K562 (cell line): ENCODE data around the gene SHB. TPM values are rescaled to one million over a fixed set of nuclear protein-coding genes. Genes with fewer than 3 reads are reported as not detected.

Experiments used
- BRD4 ChIP-seq: fragments of 200-600 bp; sonication (generic); IDR thresholded peaks from 2 replicates; pipeline ENCODE4 v1.6.1; 2017; ENCODE audit warnings: inconsistent platforms
- CBX8 ChIP-seq: fragments of 200-600 bp; sonication (generic); IDR thresholded peaks from 2 replicates; pipeline ENCODE4 v1.6.1; 2012; ENCODE audit warnings: borderline replicate concordance, mixed run types, low read depth, mild to moderate bottlenecking, moderate library complexity, mixed read lengths, low read length, control low read depth, inconsistent platforms; ENCODE audit not compliant: poor library complexity, severe bottlenecking; ENCODE audit errors: extremely low read depth
- ELF1 ChIP-seq: fragments of 200-800 bp; sonication (Bioruptor generic); IDR thresholded peaks from 2 replicates; pipeline ENCODE4 v1.6.1; 2016; ENCODE audit warnings: missing genetic modification characterization, missing compliant biosample characterization
- FOXK2 ChIP-seq, 2 experiments: fragments of 450-650 bp; IDR thresholded peaks in 1 of 2; conservative IDR thresholded peaks in 1 of 2; 2 replicates each; pipeline ENCODE4 v1.6.1; 2016; ENCODE audit warnings: low read depth in 2 of 2, mild to moderate bottlenecking in 1 of 2
- FOXP1 ChIP-seq: sonication (generic); formaldehyde crosslinking; IDR thresholded peaks from 2 replicates; pipeline ENCODE4 v1.8.0; 2022; ENCODE audit warnings: mild to moderate bottlenecking, missing genetic modification reagents
- JUN ChIP-seq, 2 experiments: sonication (generic) in 1 of 2; formaldehyde crosslinking in 1 of 2; IDR thresholded peaks; 2 replicates each; pipeline versions ENCODE4 v1.6.1 to v1.8.0; 2012 to 2022; ENCODE audit warnings: borderline replicate concordance in 2 of 2, mild to moderate bottlenecking in 2 of 2, improper control_type of control experiment in 1 of 2, low read depth in 1 of 2, low read length in 1 of 2, missing genetic modification reagents in 1 of 2
- MCM3 ChIP-seq: fragments of 450-650 bp; IDR thresholded peaks from 2 replicates; pipeline ENCODE4 v1.6.1; 2016
- MYNN ChIP-seq, 2 experiments: sonication (generic); formaldehyde crosslinking in 1 of 2; IDR thresholded peaks; 2 replicates each; pipeline versions ENCODE4 v1.5.0 to v1.6.1; 2016 to 2020; ENCODE audit warnings: antibody characterized with exemption in 1 of 2, missing genetic modification reagents in 1 of 2
- NFIX ChIP-seq: fragments of 250-450 bp; sonication (Bioruptor Pico); IDR thresholded peaks from 2 replicates; pipeline ENCODE4 v1.4.0; 2020; ENCODE audit warnings: low read depth, mild to moderate bottlenecking, moderate library complexity
- PTBP1 ChIP-seq: fragments of 200-400 bp; formaldehyde crosslinking; IDR thresholded peaks from 2 replicates; pipeline ENCODE4 v1.6.1; 2017; ENCODE audit warnings: low read depth, low read length
- SOX6 ChIP-seq: fragments of 450-650 bp; IDR thresholded peaks from 2 replicates; pipeline ENCODE4 v1.6.1; 2014; ENCODE audit warnings: mild to moderate bottlenecking
- THRAP3 ChIP-seq: fragments of 450-650 bp; IDR thresholded peaks from 2 replicates; pipeline ENCODE4 v1.6.1; 2016; ENCODE audit warnings: mild to moderate bottlenecking, inconsistent platforms, borderline replicate concordance
- TSC22D4 ChIP-seq: fragments of 450-650 bp; IDR thresholded peaks from 2 replicates; pipeline ENCODE4 v1.6.1; 2016; ENCODE audit warnings: missing genetic modification characterization, missing biosample characterization, control low read depth
- ZC3H4 ChIP-seq: sonication (generic); formaldehyde crosslinking; IDR thresholded peaks from 2 replicates; pipeline ENCODE4 v1.9.0; 2021; ENCODE audit warnings: missing genetic modification reagents, borderline replicate concordance
- ZSCAN29 ChIP-seq: fragments of 450-650 bp; IDR thresholded peaks from 2 replicates; pipeline ENCODE4 v1.6.1; 2017
- polyA plus RNA-seq, 8 experiments: library from polyadenylated mRNA; depleted of rRNA in 4 of 8; stranded (reverse) in 5 of 8; unstranded in 3 of 8; fragments of >200 nt; fragmentation: Nextera tagmentation in 2 of 8; fragmentation: Illumina TruSeq in 1 of 8; extraction: Ambion mirVana in 2 of 8; extraction: Trizol in 1 of 8; gene quantifications; 2 replicates each; pipeline versions ENCODE4 v1.2.1 to v1.2.3, GENCODE V29; 2011 to 2014; ENCODE audit warnings: inconsistent platforms in 1 of 8, missing spikeins in 1 of 8
- total RNA-seq, 7 experiments: library from RNA; depleted of rRNA in 6 of 7; stranded (reverse); fragments of >200 nt in 6 of 7; fragmentation: Illumina TruSeq in 2 of 7; extraction: Trizol in 2 of 7; gene quantifications; 2 replicates each; pipeline versions ENCODE4 v1.2.1 to v1.2.3, GENCODE V29; 2011 to 2021; ENCODE audit warnings: low replicate concordance in 1 of 7
- TF ChIP-seq, protein P1 (sequence below): fragments of 200-800 bp; sonication (Bioruptor generic); IDR thresholded peaks from 2 replicates; pipeline ENCODE4 v1.6.1; 2016; ENCODE audit warnings: missing genetic modification characterization, missing compliant biosample characterization
- TF ChIP-seq, protein P2 (sequence below): fragments of 450-650 bp; IDR thresholded peaks from 2 replicates; pipeline ENCODE4 v1.6.1; 2018; ENCODE audit warnings: mild to moderate bottlenecking, low read depth; ENCODE audit not compliant: partially characterized antibody
- TF ChIP-seq, protein P3 (sequence below): fragments of 450-650 bp; formaldehyde crosslinking; IDR thresholded peaks from 2 replicates; pipeline ENCODE4 v1.4.0; 2020; ENCODE audit warnings: mild to moderate bottlenecking, moderate library complexity

Gene SHB
- total and polyA plus RNA-seq, 9 of the 15 experiments (the other 6 are each of a cell fraction or from before 2014, with no cell fraction given): 0.78 to 16.0 (median 5.3) TPM

DNA sequence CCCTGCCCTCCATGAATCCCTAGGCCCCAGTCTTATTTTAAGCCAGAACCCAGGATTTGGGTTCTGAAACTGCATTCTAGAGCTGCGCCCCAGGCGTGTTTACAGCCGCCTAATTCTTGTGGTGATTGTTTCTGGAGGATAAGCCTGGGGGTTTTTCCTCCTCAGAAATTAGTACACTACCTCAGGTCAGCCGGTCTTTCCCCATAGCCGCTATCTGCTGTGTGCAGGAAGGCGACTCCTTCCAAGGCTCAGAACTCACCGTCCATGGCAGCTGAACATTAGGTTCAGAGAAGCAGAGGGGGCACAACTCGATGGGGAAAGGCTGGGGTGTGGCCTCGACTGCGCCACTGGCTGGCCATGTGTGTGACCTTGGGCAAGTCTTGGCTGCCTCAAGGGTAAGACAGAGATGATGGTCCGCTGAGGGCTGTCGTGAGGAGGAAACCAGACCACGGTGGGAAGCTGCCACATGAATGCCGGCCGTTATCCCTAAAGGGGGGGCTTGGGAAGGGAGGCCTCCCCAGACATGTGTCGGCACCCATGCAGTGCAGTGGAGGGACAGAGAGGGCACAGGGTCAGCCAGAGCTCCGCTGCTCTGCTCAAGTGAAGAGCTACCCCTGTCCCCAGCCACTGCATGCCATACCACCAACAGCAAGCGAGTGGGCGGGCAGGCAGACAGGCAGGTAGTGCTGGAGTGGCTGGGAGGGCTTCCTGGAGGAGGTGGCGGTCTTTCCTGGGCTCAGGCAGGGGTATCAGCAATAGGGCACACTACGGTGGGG lies 28.9 kb downstream of the SHB start (continued):
- TF ChIP-seq, protein P1, sequence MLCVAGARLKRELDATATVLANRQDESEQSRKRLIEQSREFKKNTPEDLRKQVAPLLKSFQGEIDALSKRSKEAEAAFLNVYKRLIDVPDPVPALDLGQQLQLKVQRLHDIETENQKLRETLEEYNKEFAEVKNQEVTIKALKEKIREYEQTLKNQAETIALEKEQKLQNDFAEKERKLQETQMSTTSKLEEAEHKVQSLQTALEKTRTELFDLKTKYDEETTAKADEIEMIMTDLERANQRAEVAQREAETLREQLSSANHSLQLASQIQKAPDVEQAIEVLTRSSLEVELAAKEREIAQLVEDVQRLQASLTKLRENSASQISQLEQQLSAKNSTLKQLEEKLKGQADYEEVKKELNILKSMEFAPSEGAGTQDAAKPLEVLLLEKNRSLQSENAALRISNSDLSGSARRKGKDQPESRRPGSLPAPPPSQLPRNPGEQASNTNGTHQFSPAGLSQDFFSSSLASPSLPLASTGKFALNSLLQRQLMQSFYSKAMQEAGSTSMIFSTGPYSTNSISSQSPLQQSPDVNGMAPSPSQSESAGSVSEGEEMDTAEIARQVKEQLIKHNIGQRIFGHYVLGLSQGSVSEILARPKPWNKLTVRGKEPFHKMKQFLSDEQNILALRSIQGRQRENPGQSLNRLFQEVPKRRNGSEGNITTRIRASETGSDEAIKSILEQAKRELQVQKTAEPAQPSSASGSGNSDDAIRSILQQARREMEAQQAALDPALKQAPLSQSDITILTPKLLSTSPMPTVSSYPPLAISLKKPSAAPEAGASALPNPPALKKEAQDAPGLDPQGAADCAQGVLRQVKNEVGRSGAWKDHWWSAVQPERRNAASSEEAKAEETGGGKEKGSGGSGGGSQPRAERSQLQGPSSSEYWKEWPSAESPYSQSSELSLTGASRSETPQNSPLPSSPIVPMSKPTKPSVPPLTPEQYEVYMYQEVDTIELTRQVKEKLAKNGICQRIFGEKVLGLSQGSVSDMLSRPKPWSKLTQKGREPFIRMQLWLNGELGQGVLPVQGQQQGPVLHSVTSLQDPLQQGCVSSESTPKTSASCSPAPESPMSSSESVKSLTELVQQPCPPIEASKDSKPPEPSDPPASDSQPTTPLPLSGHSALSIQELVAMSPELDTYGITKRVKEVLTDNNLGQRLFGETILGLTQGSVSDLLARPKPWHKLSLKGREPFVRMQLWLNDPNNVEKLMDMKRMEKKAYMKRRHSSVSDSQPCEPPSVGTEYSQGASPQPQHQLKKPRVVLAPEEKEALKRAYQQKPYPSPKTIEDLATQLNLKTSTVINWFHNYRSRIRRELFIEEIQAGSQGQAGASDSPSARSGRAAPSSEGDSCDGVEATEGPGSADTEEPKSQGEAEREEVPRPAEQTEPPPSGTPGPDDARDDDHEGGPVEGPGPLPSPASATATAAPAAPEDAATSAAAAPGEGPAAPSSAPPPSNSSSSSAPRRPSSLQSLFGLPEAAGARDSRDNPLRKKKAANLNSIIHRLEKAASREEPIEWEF: no peak
- TF ChIP-seq, protein P2, sequence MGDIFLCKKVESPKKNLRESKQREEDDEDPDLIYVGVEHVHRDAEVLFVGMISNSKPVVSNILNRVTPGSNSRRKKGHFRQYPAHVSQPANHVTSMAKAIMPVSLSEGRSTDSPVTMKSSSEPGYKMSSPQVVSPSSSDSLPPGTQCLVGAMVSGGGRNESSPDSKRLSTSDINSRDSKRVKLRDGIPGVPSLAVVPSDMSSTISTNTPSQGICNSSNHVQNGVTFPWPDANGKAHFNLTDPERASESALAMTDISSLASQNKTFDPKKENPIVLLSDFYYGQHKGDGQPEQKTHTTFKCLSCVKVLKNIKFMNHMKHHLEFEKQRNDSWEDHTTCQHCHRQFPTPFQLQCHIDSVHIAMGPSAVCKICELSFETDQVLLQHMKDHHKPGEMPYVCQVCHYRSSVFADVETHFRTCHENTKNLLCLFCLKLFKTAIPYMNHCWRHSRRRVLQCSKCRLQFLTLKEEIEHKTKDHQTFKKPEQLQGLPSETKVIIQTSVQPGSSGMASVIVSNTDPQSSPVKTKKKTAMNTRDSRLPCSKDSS: no peak
- TF ChIP-seq MCM3: no peak
- TF ChIP-seq ZC3H4 (CRISPR knock-in tag): no peak
- no peak for TF ChIP-seq TSC22D4 (tag)
- no peak for TF ChIP-seq BRD4
- TF ChIP-seq, protein P3, sequence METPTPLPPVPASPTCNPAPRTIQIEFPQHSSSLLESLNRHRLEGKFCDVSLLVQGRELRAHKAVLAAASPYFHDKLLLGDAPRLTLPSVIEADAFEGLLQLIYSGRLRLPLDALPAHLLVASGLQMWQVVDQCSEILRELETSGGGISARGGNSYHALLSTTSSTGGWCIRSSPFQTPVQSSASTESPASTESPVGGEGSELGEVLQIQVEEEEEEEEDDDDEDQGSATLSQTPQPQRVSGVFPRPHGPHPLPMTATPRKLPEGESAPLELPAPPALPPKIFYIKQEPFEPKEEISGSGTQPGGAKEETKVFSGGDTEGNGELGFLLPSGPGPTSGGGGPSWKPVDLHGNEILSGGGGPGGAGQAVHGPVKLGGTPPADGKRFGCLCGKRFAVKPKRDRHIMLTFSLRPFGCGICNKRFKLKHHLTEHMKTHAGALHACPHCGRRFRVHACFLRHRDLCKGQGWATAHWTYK (CRISPR knock-in tag): 0 out of 2 replicates have a peak, but pooled peaks have one; percentile 25
- no peak for TF ChIP-seq THRAP3
- TF ChIP-seq FOXP1 (CRISPR knock-in tag): no peak
- no peak for TF ChIP-seq ZSCAN29
- TF ChIP-seq CBX8: no peak
- no peak for TF ChIP-seq JUN (IDR thresholded peaks at IDR 0.05; ENCODE audit: borderline replicate concordance, low read depth, low read length)
- TF ChIP-seq JUN (CRISPR knock-in tag; IDR thresholded peaks at IDR 0.05; ENCODE audit: borderline replicate concordance): no peak
- peak; percentile 22 for TF ChIP-seq MYNN (IDR thresholded peaks at IDR 0.05)
- no peak for TF ChIP-seq MYNN (CRISPR knock-in tag; IDR thresholded peaks at IDR 0.05)
- TF ChIP-seq ELF1 (tag): no peak
- TF ChIP-seq SOX6: no peak
- no peak for TF ChIP-seq NFIX
- TF ChIP-seq FOXK2 (conservative IDR thresholded peaks at IDR 0.05 in 1 of 2, IDR thresholded peaks at IDR 0.05 in 1 of 2; ENCODE audit: low read depth in 2 of 2): peak; percentile 71 to 79
- 0 out of 2 replicates have a peak, but pooled peaks have one; percentile 77 for TF ChIP-seq PTBP1
